GM21576 (cell line): Measurements from ENCODE around the gene MLANA.
A peak's percentile ranks its signal among the peaks of the same experiment; 100 is the strongest.

ENCODE experiments used
- ATAC-seq: cut with Tn5 transposase; IDR thresholded peaks from one replicate; pipeline ENCODE4 v1.9.1; 2021; ENCODE audit warnings: mild to moderate bottlenecking, moderate library complexity; ENCODE audit not compliant: unreplicated experiment

Gene MLANA

GRCh38 chr9:5899292-5899691 lies 8.6 kb downstream of the MLANA start:
- ATAC-seq, result no peak

GRCh38 chr9:5900622-5901021 lies 9.9 kb downstream of the MLANA start:
- no peak for ATAC-seq

- ATAC-seq, result no peak
Measured at GRCh38 chr9:5902377-5902776, 11.7 kb downstream of the MLANA start.

GRCh38 chr9:5908918-5909317 lies 18.2 kb downstream of the MLANA start:
- ATAC-seq, result no peak

GRCh38 chr9:5909976-5910375 lies 19.3 kb downstream of the MLANA start:
- no peak for ATAC-seq

GRCh38 chr9:5910413-5911057 lies 19.8 kb downstream of the MLANA start:
- ATAC-seq, result no peak

GRCh38 chr9:5915438-5915837 lies 24.7 kb downstream of the MLANA start:
- ATAC-seq, result no peak

- no peak for ATAC-seq
Measured at GRCh38 chr9:5917273-5917672, 26.6 kb downstream of the MLANA start.

GRCh38 chr9:5917888-5918287 lies 27.2 kb downstream of the MLANA start:
- ATAC-seq, result no peak

GRCh38 chr9:5918460-5918859 lies 27.8 kb downstream of the MLANA start:
- ATAC-seq, result no peak

- ATAC-seq, result peak; percentile 72
Measured at GRCh38 chr9:5920860-5921328, 30.2 kb downstream of the MLANA start.

- ATAC-seq, result no peak
Measured at GRCh38 chr9:5922192-5922591, 31.5 kb downstream of the MLANA start.

GRCh38 chr9:5931657-5932056 lies 41.0 kb downstream of the MLANA start:
- ATAC-seq, result no peak

GRCh38 chr9:5938449-5938848 lies 47.8 kb downstream of the MLANA start:
- ATAC-seq, result no peak

GRCh38 chr9:5939530-5939929 lies 48.8 kb downstream of the MLANA start:
- ATAC-seq, result no peak

- no peak for ATAC-seq
Measured at GRCh38 chr9:5941214-5941613, 50.5 kb downstream of the MLANA start.

- ATAC-seq, result no peak
Measured at GRCh38 chr9:5945112-5945511, 54.4 kb downstream of the MLANA start.

GRCh38 chr9:5947912-5948311 lies 57.2 kb downstream of the MLANA start:
- no peak for ATAC-seq

- peak; percentile 72 for ATAC-seq
Measured at GRCh38 chr9:5949103-5949699, 58.5 kb downstream of the MLANA start.

- no peak for ATAC-seq
Measured at GRCh38 chr9:5950261-5950660, 59.6 kb downstream of the MLANA start.

GRCh38 chr9:5951686-5952211 lies 61.1 kb downstream of the MLANA start:
- ATAC-seq, result no peak
